Measurements from ENCODE around the gene S1PR4. TPM values are rescaled to one million over a fixed set of nuclear protein-coding genes. Genes with fewer than 3 reads are reported as not detected.

The S1PR4 gene
- polyA plus RNA-seq, 4 donors: 0.46 to 5.1 (median 2.4) TPM; not detected in 1

DNA sequence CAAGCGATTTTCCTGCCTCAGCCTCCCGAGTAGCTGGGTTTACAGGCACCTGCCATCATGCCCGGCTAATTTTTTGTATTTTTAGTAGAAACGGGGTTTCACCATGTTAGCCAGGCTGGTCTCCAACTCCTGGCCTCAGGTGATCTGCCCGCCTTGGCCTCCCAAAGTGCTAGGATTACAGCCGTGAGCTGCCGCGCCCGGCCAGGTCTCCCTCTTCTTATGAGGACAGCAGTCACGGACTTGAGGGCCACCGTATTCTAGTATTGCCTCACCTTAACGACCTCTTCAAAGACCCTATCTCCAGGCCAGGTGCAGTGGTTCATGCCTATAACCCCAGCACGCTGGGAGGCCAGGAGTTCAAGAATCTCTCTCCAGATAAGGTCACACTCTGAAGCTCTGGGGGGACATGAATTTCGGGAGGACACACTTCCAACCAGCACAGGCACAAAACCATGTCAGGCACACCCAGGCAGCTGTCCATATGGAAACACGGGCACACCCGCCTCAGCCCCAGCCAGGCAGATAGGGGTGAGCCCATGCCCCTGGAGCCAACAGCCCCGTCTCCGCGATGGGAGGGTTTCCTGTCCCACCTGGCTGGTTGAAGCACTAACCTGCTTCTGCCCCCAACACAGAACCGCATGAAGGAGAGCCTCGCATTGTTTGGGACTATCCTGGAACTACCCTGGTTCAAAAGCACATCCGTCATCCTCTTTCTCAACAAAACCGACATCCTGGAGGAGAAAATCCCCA, 21.3 kb upstream of the S1PR4 start:
- Histone ChIP-seq H3K27ac (ENCODE audit: low read depth in 1 of 3, low read length in 2 of 3) (no peak overlapping the region), H3K9me3 (ENCODE audit: control insufficient read depth in 2 of 2, insufficient read depth in 1 of 2, low read depth in 1 of 2, low read length in 1 of 2) (no peaks in the 10 kb centered on the region), H3K4me1 (ENCODE audit: control insufficient read depth in 3 of 3, insufficient read depth in 2 of 3, low read depth in 1 of 3, low read length in 2 of 3) (no peaks in the 10 kb centered on the region), H3K27me3 (ENCODE audit: control insufficient read depth in 3 of 3, insufficient read depth in 3 of 3, low read length in 3 of 3) (no peaks in the 10 kb centered on the region), H3K36me3 (ENCODE audit: control insufficient read depth in 3 of 3, insufficient read depth in 2 of 3, low read depth in 1 of 3, low read length in 3 of 3) (no peaks in the 10 kb centered on the region), H3K4me3 (ENCODE audit: low read depth in 1 of 3, low read length in 3 of 3) (no peak overlapping the region)
- WGBS, 3 donors: 53 to 78% (median 66%) methylated on average over 23 of the region's 23 CpGs
- no peak for DNase-seq
- FAIRE-seq: no peak

DNA sequence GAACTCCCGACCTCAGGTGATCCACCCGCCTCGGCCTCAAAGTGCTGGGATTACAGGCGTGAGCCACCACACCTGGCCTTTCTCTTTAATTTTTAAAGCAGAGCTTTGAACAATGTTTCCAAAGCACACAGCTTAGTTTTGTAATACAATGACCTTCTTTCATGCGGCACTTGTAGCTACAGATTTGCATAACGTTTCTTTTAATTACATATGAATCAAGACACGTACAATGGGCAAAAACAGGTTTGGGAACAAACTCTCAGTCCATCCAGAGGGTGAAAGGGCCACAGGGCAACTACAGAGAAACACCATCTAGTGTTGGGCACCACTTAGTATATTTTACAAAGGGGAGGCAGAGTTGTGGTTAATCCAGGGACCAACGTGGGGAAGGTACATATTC, 19.0 kb upstream of the S1PR4 start:
- H3K4me1 ChIP-seq (ENCODE audit: control insufficient read depth in 3 of 3, insufficient read depth in 2 of 3, low read depth in 1 of 3, low read length in 2 of 3): no peaks in the 10 kb centered on the region
- H3K4me3 ChIP-seq (ENCODE audit: low read depth in 1 of 3, low read length in 3 of 3): no peak overlapping the region
- no peak for FAIRE-seq
- no peak overlapping the region for H3K27ac ChIP-seq (ENCODE audit: low read depth in 1 of 3, low read length in 2 of 3)
- no peaks in the 10 kb centered on the region for H3K9me3 ChIP-seq (ENCODE audit: control insufficient read depth in 2 of 2, insufficient read depth in 1 of 2, low read depth in 1 of 2, low read length in 1 of 2)
- no peaks in the 10 kb centered on the region for H3K27me3 ChIP-seq (ENCODE audit: control insufficient read depth in 3 of 3, insufficient read depth in 3 of 3, low read length in 3 of 3)
- H3K36me3 ChIP-seq (ENCODE audit: control insufficient read depth in 3 of 3, insufficient read depth in 2 of 3, low read depth in 1 of 3, low read length in 3 of 3): no peaks in the 10 kb centered on the region
- WGBS, 3 donors: 50 to 72% (median 56%) methylated on average over 8 of the region's 8 CpGs
- no peak for DNase-seq

DNA sequence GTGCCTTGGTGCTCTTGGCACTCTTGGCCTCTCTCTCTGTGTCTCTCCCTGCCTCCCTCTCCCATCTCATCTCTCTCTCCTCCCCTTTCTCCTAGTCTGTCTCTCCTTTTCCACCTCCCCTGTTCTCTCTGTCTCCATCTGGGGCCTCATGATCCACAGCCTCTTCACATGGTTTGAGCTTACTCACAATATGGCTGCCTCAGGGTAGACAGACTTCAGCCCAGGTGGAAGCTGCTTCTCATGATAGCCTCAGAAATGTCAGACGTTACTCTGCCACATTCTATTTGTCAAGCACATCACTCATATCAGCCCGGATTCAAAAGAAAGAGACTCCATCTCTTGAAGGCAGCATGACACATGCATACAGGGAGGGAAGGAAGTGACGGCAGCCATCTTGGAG, 18.4 kb upstream of the S1PR4 start:
- Histone ChIP-seq H3K4me3 (ENCODE audit: low read depth in 1 of 3, low read length in 3 of 3) (no peak overlapping the region), H3K36me3 (ENCODE audit: control insufficient read depth in 3 of 3, insufficient read depth in 2 of 3, low read depth in 1 of 3, low read length in 3 of 3) (no peaks in the 10 kb centered on the region), H3K4me1 (ENCODE audit: control insufficient read depth in 3 of 3, insufficient read depth in 2 of 3, low read depth in 1 of 3, low read length in 2 of 3) (no peaks in the 10 kb centered on the region), H3K27ac (ENCODE audit: low read depth in 1 of 3, low read length in 2 of 3) (no peak overlapping the region), H3K27me3 (ENCODE audit: control insufficient read depth in 3 of 3, insufficient read depth in 3 of 3, low read length in 3 of 3) (no peaks in the 10 kb centered on the region), H3K9me3 (ENCODE audit: control insufficient read depth in 2 of 2, insufficient read depth in 1 of 2, low read depth in 1 of 2, low read length in 1 of 2) (no peaks in the 10 kb centered on the region)
- FAIRE-seq (no peak), DNase-seq (no peak)
- WGBS, 3 donors: 69 to 83% (median 79%) methylated on average over 3 of the region's 3 CpGs

DNA sequence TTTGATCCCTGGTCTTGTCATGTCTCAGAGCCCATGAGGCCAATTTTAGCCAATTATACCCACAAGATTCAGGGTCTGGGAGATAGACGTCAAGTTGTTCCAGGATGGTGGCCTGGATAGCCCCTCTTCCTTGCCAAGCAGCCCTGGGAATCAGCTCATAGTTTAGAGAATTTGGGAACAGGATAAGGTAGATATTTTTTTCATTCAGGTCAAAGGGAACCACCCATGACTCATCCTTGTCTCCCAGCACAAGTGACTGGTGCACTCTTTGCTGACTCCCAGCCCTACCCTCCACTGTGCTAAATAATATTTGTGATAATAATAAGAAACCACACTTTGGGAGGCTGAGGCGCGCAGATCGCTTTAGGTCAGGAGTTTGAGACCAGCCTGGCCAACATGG, 17.1 kb upstream of the S1PR4 start:
- FAIRE-seq: no peak
- H3K27ac ChIP-seq (ENCODE audit: low read depth in 1 of 3, low read length in 2 of 3): no peak overlapping the region
- no peaks in the 10 kb centered on the region for H3K4me1 ChIP-seq (ENCODE audit: control insufficient read depth in 3 of 3, insufficient read depth in 2 of 3, low read depth in 1 of 3, low read length in 2 of 3)

DNA sequence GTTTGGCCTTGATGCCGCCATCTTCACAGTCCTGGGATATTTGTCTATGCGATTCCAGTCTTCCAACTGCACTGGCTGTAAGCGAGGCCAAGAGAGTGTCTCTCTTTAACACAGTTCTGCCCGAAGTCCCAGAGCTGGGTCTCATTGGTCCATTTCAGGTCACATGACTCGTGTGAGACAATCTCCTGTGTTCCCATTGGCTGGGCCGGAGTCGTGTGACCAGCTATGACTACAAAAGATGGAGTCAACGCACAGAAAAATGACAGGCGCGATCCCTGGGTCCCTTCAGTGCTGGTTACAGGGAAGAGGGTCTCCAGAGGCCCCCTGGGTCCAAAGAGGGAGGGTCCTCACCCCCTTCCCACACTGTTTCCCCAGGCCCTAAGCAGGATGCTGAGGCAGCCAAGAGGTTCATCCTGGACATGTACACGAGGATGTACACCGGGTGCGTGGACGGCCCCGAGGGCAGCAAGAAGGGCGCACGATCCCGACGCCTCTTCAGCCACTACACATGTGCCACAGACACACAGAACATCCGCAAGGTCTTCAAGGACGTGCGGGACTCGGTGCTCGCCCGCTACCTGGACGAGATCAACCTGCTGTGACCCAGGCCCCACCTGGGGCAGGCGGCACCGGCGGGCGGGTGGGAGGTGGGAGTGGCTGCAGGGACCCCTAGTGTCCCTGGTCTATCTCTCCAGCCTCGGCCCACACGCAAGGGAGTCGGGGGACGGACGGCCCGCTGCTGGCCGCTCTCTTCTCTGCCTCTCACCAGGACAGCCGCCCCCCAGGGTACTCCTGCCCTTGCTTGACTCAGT, 15.9 kb upstream of the S1PR4 start:
- FAIRE-seq (no peak), DNase-seq (no peak)
- Histone ChIP-seq H3K36me3 (ENCODE audit: control insufficient read depth in 3 of 3, insufficient read depth in 2 of 3, low read depth in 1 of 3, low read length in 3 of 3) (no peaks in the 10 kb centered on the region), H3K4me1 (ENCODE audit: control insufficient read depth in 3 of 3, insufficient read depth in 2 of 3, low read depth in 1 of 3, low read length in 2 of 3) (no peaks in the 10 kb centered on the region), H3K27ac (ENCODE audit: low read depth in 1 of 3, low read length in 2 of 3) (no peak overlapping the region), H3K4me3 (ENCODE audit: low read depth in 1 of 3, low read length in 3 of 3) (no peak overlapping the region), H3K27me3 (ENCODE audit: control insufficient read depth in 3 of 3, insufficient read depth in 3 of 3, low read length in 3 of 3) (no peaks in the 10 kb centered on the region), H3K9me3 (ENCODE audit: control insufficient read depth in 2 of 2, insufficient read depth in 1 of 2, low read depth in 1 of 2, low read length in 1 of 2) (no peaks in the 10 kb centered on the region)
- 63 to 70% (median 64%) methylated on average over 37 to 38 of the region's 38 CpGs for WGBS, 3 donors

More for the DNA sequence above, 17.1 kb upstream of the S1PR4 start:
- no peak for DNase-seq
- WGBS, 3 donors: 94 to 97% (median 94%) methylated on average over 4 of the region's 4 CpGs
- Histone ChIP-seq H3K27me3 (ENCODE audit: control insufficient read depth in 3 of 3, insufficient read depth in 3 of 3, low read length in 3 of 3) (no peaks in the 10 kb centered on the region), H3K36me3 (ENCODE audit: control insufficient read depth in 3 of 3, insufficient read depth in 2 of 3, low read depth in 1 of 3, low read length in 3 of 3) (no peaks in the 10 kb centered on the region), H3K4me3 (ENCODE audit: low read depth in 1 of 3, low read length in 3 of 3) (no peak overlapping the region), H3K9me3 (ENCODE audit: control insufficient read depth in 2 of 2, insufficient read depth in 1 of 2, low read depth in 1 of 2, low read length in 1 of 2) (no peaks in the 10 kb centered on the region)

DNA sequence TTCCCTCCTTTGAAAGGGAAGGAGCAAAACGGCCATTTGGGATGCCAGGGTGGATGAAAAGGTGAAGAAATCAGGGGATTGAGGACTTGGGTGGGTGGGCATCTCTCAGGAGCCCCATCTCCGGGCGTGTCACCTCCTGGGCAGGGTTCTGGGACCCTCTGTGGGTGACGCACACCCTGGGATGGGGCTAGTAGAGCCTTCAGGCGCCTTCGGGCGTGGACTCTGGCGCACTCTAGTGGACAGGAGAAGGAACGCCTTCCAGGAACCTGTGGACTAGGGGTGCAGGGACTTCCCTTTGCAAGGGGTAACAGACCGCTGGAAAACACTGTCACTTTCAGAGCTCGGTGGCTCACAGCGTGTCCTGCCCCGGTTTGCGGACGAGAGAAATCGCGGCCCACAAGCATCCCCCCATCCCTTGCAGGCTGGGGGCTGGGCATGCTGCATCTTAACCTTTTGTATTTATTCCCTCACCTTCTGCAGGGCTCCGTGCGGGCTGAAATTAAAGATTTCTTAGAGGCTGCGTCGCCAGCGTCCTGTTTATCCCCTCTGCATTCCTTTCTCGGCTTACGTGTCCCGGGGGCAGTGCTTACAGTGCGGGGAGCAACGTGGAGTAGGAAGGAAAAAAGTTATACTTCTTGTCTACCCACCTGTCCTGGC, 15.2 kb upstream of the S1PR4 start:
- WGBS, 3 donors: 8 to 13% (median 10%) methylated on average over 26 to 27 of the region's 27 CpGs
- Histone ChIP-seq H3K36me3 (ENCODE audit: control insufficient read depth in 3 of 3, insufficient read depth in 2 of 3, low read depth in 1 of 3, low read length in 3 of 3) (no peaks in the 10 kb centered on the region), H3K27ac (ENCODE audit: low read depth in 1 of 3, low read length in 2 of 3) (no peak overlapping the region), H3K9me3 (ENCODE audit: control insufficient read depth in 2 of 2, insufficient read depth in 1 of 2, low read depth in 1 of 2, low read length in 1 of 2) (no peaks in the 10 kb centered on the region), H3K4me3 (ENCODE audit: low read depth in 1 of 3, low read length in 3 of 3) (no peak overlapping the region), H3K4me1 (ENCODE audit: control insufficient read depth in 3 of 3, insufficient read depth in 2 of 3, low read depth in 1 of 3, low read length in 2 of 3) (no peaks in the 10 kb centered on the region), H3K27me3 (ENCODE audit: control insufficient read depth in 3 of 3, insufficient read depth in 3 of 3, low read length in 3 of 3) (no peaks in the 10 kb centered on the region)
- DNase-seq: peak; percentile 62 to 73
- no peak for FAIRE-seq

DNA sequence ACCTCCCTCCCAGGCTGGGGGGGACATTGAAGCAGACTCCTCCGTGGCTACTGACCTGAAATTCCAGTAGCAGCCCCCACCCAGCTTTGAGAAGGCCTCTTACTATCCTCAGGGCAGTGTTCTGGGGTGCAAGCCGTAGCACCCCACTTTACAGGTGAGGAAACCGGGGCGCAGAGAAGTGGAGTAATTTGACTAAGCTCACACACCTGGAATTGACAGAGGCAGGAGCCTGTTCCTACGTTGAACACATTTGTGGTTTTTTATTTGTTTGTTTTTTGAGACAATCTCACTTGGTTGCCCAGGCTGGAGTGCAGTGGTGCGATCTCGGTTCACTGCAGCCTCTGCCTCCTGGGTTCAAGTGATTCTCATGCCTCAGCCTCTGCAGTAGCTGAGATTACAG, 14.6 kb upstream of the S1PR4 start:
- Histone ChIP-seq H3K27ac (ENCODE audit: low read depth in 1 of 3, low read length in 2 of 3) (no peak overlapping the region), H3K9me3 (ENCODE audit: control insufficient read depth in 2 of 2, insufficient read depth in 1 of 2, low read depth in 1 of 2, low read length in 1 of 2) (no peaks in the 10 kb centered on the region), H3K36me3 (ENCODE audit: control insufficient read depth in 3 of 3, insufficient read depth in 2 of 3, low read depth in 1 of 3, low read length in 3 of 3) (no peaks in the 10 kb centered on the region), H3K27me3 (ENCODE audit: control insufficient read depth in 3 of 3, insufficient read depth in 3 of 3, low read length in 3 of 3) (no peaks in the 10 kb centered on the region), H3K4me1 (ENCODE audit: control insufficient read depth in 3 of 3, insufficient read depth in 2 of 3, low read depth in 1 of 3, low read length in 2 of 3) (no peaks in the 10 kb centered on the region), H3K4me3 (ENCODE audit: low read depth in 1 of 3, low read length in 3 of 3) (no peak overlapping the region)
- WGBS, 3 donors: 53 to 62% (median 53%) methylated on average over 7 of the region's 7 CpGs
- no peak for FAIRE-seq
- DNase-seq: no peak

DNA sequence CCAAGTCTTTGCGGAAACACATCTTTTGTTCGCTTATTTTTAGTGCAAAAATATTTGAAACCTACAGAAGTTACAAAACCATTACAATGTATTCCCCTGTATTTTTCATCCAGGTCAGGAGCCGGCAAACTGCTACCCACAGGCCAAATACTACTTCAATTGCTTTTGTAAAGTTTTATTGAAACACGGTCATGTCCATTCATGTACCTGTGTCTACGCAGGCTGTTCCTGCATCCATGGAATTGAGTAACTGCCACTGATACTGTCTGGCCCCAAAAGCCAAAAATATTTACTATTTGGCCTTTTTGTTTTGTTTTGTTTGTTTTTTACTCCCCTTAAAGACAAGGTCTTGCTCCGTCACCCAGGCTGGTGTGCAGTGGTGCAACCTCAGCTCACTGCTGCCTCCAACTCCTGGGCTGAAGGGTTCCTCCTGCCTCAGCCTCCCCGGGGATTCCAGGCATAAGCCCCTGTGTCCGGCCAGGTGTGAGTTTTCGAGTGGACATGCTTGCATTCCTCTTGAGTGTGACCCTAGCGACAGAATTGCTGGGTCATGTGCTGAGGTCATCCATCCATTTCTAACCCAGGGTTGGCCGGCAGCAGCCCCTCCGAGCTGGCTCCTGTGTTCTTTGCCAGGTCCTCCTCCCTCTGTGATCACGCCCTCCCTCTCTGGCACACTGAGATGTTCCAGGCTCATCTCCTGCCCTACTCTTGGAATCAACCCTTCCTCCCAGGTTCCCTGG, 10.9 kb upstream of the S1PR4 start:
- Histone ChIP-seq H3K9me3 (ENCODE audit: control insufficient read depth in 2 of 2, insufficient read depth in 1 of 2, low read depth in 1 of 2, low read length in 1 of 2) (no peaks in the 10 kb centered on the region), H3K4me1 (ENCODE audit: control insufficient read depth in 3 of 3, insufficient read depth in 2 of 3, low read depth in 1 of 3, low read length in 2 of 3) (no peaks in the 10 kb centered on the region), H3K4me3 (ENCODE audit: low read depth in 1 of 3, low read length in 3 of 3) (no peak overlapping the region), H3K36me3 (ENCODE audit: control insufficient read depth in 3 of 3, insufficient read depth in 2 of 3, low read depth in 1 of 3, low read length in 3 of 3) (no peaks in the 10 kb centered on the region), H3K27ac (ENCODE audit: low read depth in 1 of 3, low read length in 2 of 3) (no peak overlapping the region), H3K27me3 (ENCODE audit: control insufficient read depth in 3 of 3, insufficient read depth in 3 of 3, low read length in 3 of 3) (no peaks in the 10 kb centered on the region)
- 73 to 76% (median 75%) methylated on average over 13 of the region's 13 CpGs for WGBS, 3 donors
- FAIRE-seq (no peak), DNase-seq (no peak)

Measured in small intestine (tissue), 7 donors.